CD14-positive monocyte (primary cell): Measurements from ENCODE around the gene OR5K2. TPM values are rescaled to one million over a fixed set of nuclear protein-coding genes. Genes with fewer than 3 reads are reported as not detected.

Source experiments
- DNase-seq, 3 donors: peaks; one replicate each; pipeline ENCODE4 v3.0.0-alpha.2; 2011 to 2022
- H2AFZ ChIP-seq: 2 replicates; pipeline ENCODE4 v1.6.0; 2012; ENCODE audit warnings: mild to moderate bottlenecking, low read depth, low read length, inconsistent platforms; ENCODE audit not compliant: insufficient read depth, poor library complexity, severe bottlenecking
- H3K27ac ChIP-seq, 2 donors: 1 replicate in 1 of 2; 2 replicates in 1 of 2; pipeline ENCODE4 v1.5.1; 2012 to 2013; ENCODE audit warnings: low read length in 2 of 2, control low read depth in 1 of 2, inconsistent platforms in 1 of 2, low read depth in 1 of 2, mild to moderate bottlenecking in 1 of 2
- H3K27me3 ChIP-seq, 2 donors: one replicate each; pipeline versions ENCODE4 v1.6.0 to v1.6.1; 2011 to 2013; ENCODE audit warnings: low read length in 2 of 2; ENCODE audit not compliant: control insufficient read depth in 2 of 2, insufficient read depth in 2 of 2
- H3K36me3 ChIP-seq, 2 donors: replicated peaks in 1 of 2; 1 replicate in 1 of 2; 2 replicates in 1 of 2; pipeline versions ENCODE4 v1.5.1 to v1.6.1; 2012 to 2013; ENCODE audit warnings: low read length in 2 of 2, control low read depth in 1 of 2, inconsistent platforms in 1 of 2, mild to moderate bottlenecking in 1 of 2; ENCODE audit not compliant: insufficient read depth in 2 of 2, control insufficient read depth in 1 of 2
- H3K4me1 ChIP-seq, 2 donors: 1 replicate in 1 of 2; 2 replicates in 1 of 2; pipeline versions ENCODE4 v1.5.1 to v1.6.1; 2012 to 2013; ENCODE audit warnings: low read length in 2 of 2, control low read depth in 1 of 2, inconsistent platforms in 1 of 2, mild to moderate bottlenecking in 1 of 2, moderate library complexity in 1 of 2; ENCODE audit not compliant: insufficient read depth in 2 of 2, control insufficient read depth in 1 of 2
- H3K4me2 ChIP-seq: replicated peaks from 2 replicates; pipeline ENCODE3; 2012; ENCODE audit warnings: low read length, moderate library complexity, mild to moderate bottlenecking; ENCODE audit not compliant: poor library complexity, severe bottlenecking; ENCODE audit errors: extremely low read depth
- H3K4me3 ChIP-seq, 3 experiments: fragments of 200-600 bp in 1 of 3; sonication (generic) in 1 of 3; replicated peaks in 1 of 3; 1 replicate in 2 of 3; 2 replicates in 1 of 3; pipeline ENCODE4 v1.5.1; 2011 to 2013; ENCODE audit warnings: low read length in 3 of 3, mild to moderate bottlenecking in 3 of 3, control low read depth in 2 of 3, low read depth in 2 of 3, inconsistent platforms in 1 of 3, moderate library complexity in 1 of 3
- H3K79me2 ChIP-seq: 2 replicates; pipeline ENCODE4 v1.6.0; 2012; ENCODE audit warnings: mild to moderate bottlenecking, control low read depth, inconsistent platforms, low read length, moderate library complexity; ENCODE audit not compliant: insufficient read depth
- H3K9ac ChIP-seq: 2 replicates; pipeline ENCODE4 v1.6.0; 2017; ENCODE audit warnings: low read length, mild to moderate bottlenecking; ENCODE audit not compliant: insufficient read depth, poor library complexity, severe bottlenecking
- H3K9me3 ChIP-seq, 2 donors: replicated peaks in 1 of 2; 1 replicate in 1 of 2; 2 replicates in 1 of 2; pipeline versions ENCODE4 v1.5.1 to v1.6.1; 2012 to 2013; ENCODE audit warnings: low read length in 2 of 2, control low read depth in 1 of 2; ENCODE audit not compliant: control insufficient read depth in 1 of 2, insufficient read depth in 1 of 2
- H4K20me1 ChIP-seq: 2 replicates; pipeline ENCODE4 v1.6.0; 2012; ENCODE audit warnings: mild to moderate bottlenecking, low read length, control low read depth, moderate library complexity; ENCODE audit not compliant: insufficient read depth
- H3K27ac Mint-ChIP-seq, 7 donors: one replicate each; pipeline ENCODE4 v1.8.0; 2020; ENCODE audit warnings: mild to moderate bottlenecking in 7 of 7, mixed read lengths in 7 of 7, moderate library complexity in 6 of 7, inconsistent platforms in 2 of 7
- H3K27me3 Mint-ChIP-seq, 3 donors: one replicate each; pipeline ENCODE4 v1.8.0; 2021 to 2022; ENCODE audit warnings: low read depth in 3 of 3, mild to moderate bottlenecking in 3 of 3, mixed read lengths in 3 of 3, moderate library complexity in 3 of 3, inconsistent platforms in 1 of 3
- H3K36me3 Mint-ChIP-seq, 2 donors: one replicate each; pipeline ENCODE4 v1.8.0; 2020; ENCODE audit warnings: mixed read lengths in 2 of 2, inconsistent platforms in 1 of 2, mild to moderate bottlenecking in 1 of 2
- H3K4me1 Mint-ChIP-seq: one replicate; pipeline ENCODE4 v1.8.0; 2020; ENCODE audit warnings: mild to moderate bottlenecking, mixed read lengths
- H3K4me3 Mint-ChIP-seq, 2 donors: one replicate each; pipeline ENCODE4 v1.8.0; 2020; ENCODE audit warnings: mild to moderate bottlenecking in 2 of 2, mixed read lengths in 2 of 2, moderate library complexity in 1 of 2
- H3K9me3 Mint-ChIP-seq, 7 donors: one replicate each; pipeline ENCODE4 v1.8.0; 2020 to 2022; ENCODE audit warnings: mixed read lengths in 7 of 7, mild to moderate bottlenecking in 6 of 7, moderate library complexity in 6 of 7, inconsistent platforms in 2 of 7
- WGBS: methylation state at CpG from one replicate; pipeline ENCODE4 v1.1.5; 2013; ENCODE audit warnings: missing lambda C conversion rate; ENCODE audit not compliant: insufficient coverage; 5-methylcytosine and 5-hydroxymethylcytosine counted together
- intact Hi-C, 2 donors: fragments of 100-400 bp; cut with micrococcal nuclease; formaldehyde crosslinking; loops; one replicate each; pipeline versions ENCODE4 v1.15.0 to v1.15.1; 2023
- polyA plus RNA-seq, 3 donors: library from polyadenylated mRNA; depleted of rRNA in 1 of 3; unstranded in 2 of 3; stranded (reverse) in 1 of 3; fragments of 300-500 nt in 2 of 3; fragments of >200 nt in 1 of 3; fragmentation: Illumina TruSeq in 2 of 3; gene quantifications; 1 replicate in 2 of 3; 2 replicates in 1 of 3; pipeline ENCODE4 v1.2.3, GENCODE V29; 2012 to 2021
- TF ChIP-seq, protein P1 (sequence below): fragments of 200-600 bp; IDR thresholded peaks from one replicate; pipeline ENCODE4 v1.8.0; 2022; ENCODE audit warnings: antibody characterized with exemption, mild to moderate bottlenecking

The OR5K2 gene
- polyA plus RNA-seq, 3 donors, result not detected

- H3K79me2 ChIP-seq, result peaks cover under 1% of the 10 kb centered on the region
- Mint-ChIP-seq H3K4me3 (no peak overlapping the region), H3K4me1 (peaks cover 16% of the 10 kb centered on the region), H3K36me3 (peaks cover 55 to 56% of the 10 kb centered on the region in 2 donors), H3K9me3 (no peaks in the 10 kb centered on the region), H3K27me3 (no peaks in the 10 kb centered on the region), H3K27ac (peak overlapping the region in 6 of 7 donors; percentile 2 to 77 (median 52))
- no peak overlapping the region for H2AFZ ChIP-seq
- no CpG with 5 or more reads among the region's 4 CpGs for WGBS
- intact Hi-C loops, result no loop called here
- H3K9me3 ChIP-seq, result no peaks in the 10 kb centered on the region
- H3K4me2 ChIP-seq, result no peak overlapping the region
- no peak overlapping the region for H3K4me3 ChIP-seq
- H3K9ac ChIP-seq, result peak overlapping the region; percentile 10
- peak; percentile 49 to 70 (median 69) for DNase-seq
- TF ChIP-seq, protein P1, sequence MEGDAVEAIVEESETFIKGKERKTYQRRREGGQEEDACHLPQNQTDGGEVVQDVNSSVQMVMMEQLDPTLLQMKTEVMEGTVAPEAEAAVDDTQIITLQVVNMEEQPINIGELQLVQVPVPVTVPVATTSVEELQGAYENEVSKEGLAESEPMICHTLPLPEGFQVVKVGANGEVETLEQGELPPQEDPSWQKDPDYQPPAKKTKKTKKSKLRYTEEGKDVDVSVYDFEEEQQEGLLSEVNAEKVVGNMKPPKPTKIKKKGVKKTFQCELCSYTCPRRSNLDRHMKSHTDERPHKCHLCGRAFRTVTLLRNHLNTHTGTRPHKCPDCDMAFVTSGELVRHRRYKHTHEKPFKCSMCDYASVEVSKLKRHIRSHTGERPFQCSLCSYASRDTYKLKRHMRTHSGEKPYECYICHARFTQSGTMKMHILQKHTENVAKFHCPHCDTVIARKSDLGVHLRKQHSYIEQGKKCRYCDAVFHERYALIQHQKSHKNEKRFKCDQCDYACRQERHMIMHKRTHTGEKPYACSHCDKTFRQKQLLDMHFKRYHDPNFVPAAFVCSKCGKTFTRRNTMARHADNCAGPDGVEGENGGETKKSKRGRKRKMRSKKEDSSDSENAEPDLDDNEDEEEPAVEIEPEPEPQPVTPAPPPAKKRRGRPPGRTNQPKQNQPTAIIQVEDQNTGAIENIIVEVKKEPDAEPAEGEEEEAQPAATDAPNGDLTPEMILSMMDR, result no peak
- H4K20me1 ChIP-seq, result no peaks in the 10 kb centered on the region
- H3K36me3 ChIP-seq, result peaks cover 26 to 59% of the 10 kb centered on the region in 2 donors
- peaks cover 6 to 11% of the 10 kb centered on the region in 2 donors for H3K4me1 ChIP-seq
- H3K27ac ChIP-seq, result peak overlapping the region; percentile 12 to 51
- H3K27me3 ChIP-seq, result no peaks in the 10 kb centered on the region
These were observed 15.6 kb downstream of the OR5K2 start for GRCh38 chr3:98513091-98513511.

DNA sequence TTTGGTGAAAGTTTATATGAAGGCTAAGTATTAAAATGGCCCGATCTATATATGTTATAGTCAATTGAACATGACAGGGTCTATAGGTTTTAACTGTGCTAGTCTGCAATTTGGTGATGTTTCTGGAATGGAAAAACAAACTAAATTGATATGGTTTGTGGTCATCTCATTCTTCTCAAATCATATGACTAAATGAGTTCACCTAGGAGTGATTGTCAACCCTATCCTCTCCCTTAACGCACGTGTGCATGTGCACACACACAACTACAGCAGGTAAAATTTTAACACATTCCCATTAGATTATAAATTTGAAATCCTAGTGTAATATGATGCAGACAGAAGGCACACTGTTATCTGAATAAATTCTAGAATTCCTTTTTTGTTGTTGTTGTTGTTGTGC is 16.3 kb downstream of the OR5K2 start:
- Histone ChIP-seq H3K4me1 (peaks cover 6 to 11% of the 10 kb centered on the region in 2 donors), H3K4me2 (no peak overlapping the region), H3K4me3 (no peak overlapping the region), H3K27ac (peak overlapping the region in 1 of 2 donors; percentile 51), H2AFZ (no peak overlapping the region), H3K9ac (no peak overlapping the region), H3K79me2 (peaks cover 4% of the 10 kb centered on the region), H3K36me3 (peaks cover 32 to 65% of the 10 kb centered on the region in 2 donors), H3K27me3 (no peaks in the 10 kb centered on the region), H3K9me3 (no peaks in the 10 kb centered on the region), H4K20me1 (no peaks in the 10 kb centered on the region)
- no peaks in the 10 kb centered on the region for H3K27me3 Mint-ChIP-seq
- no CpG with 5 or more reads among the region's 3 CpGs for WGBS
- no peak for DNase-seq
- H3K4me3 Mint-ChIP-seq, result no peak overlapping the region
- TF ChIP-seq, protein P1, result no peak
- peaks cover 16% of the 10 kb centered on the region for H3K4me1 Mint-ChIP-seq
- peak overlapping the region in 4 of 7 donors; percentile 40 to 77 (median 70) for H3K27ac Mint-ChIP-seq
- peaks cover 56 to 57% of the 10 kb centered on the region in 2 donors for H3K36me3 Mint-ChIP-seq
- intact Hi-C loops, result no loop called here
- H3K9me3 Mint-ChIP-seq, result no peaks in the 10 kb centered on the region
